Panc1 (cell line): ENCODE data around the gene CCDC15. TPM values are rescaled to one million over a fixed set of nuclear protein-coding genes. Genes with fewer than 3 reads are reported as not detected.

Experiments
- ATAC-seq: fragments of 200-7000 bp; cut with Tn5 transposase; 2 replicates; pipeline ENCODE4 v1.9.1; 2020; ENCODE audit warnings: mild to moderate bottlenecking, moderate library complexity
- BruUV-seq: library from RNA; stranded (reverse); fragments of 400-500 nt; replicated peaks from 2 replicates; lab custom pipeline; 2021; lab: Mats Ljungman, UMichigan
- CTCF ChIA-PET: fragments of 300-600 bp; sonication (Branson Sonifier 250); formaldehyde crosslinking; loops from one replicate; lab custom pipeline; 2022; ENCODE audit warnings: antibody characterized with exemption; lab: Charles Lee
- POLR2A ChIA-PET: fragments of 300-600 bp; sonication (Branson Sonifier 250); formaldehyde crosslinking; loops from one replicate; lab custom pipeline; 2022; ENCODE audit warnings: antibody characterized with exemption; lab: Charles Lee
- DNase-seq: peaks from one replicate; pipeline ENCODE4 v3.0.0-alpha.2; 2010; ENCODE audit warnings: low read depth, low spot score
- H3K27ac ChIP-seq: 2 replicates; pipeline ENCODE4 v1.5.1; 2011; ENCODE audit warnings: mild to moderate bottlenecking, low read length, inconsistent platforms
- H3K27me3 ChIP-seq: fragments of 200-500 bp; sonication (Bioruptor generic); 2 replicates; pipeline ENCODE4 v1.6.0; 2014; ENCODE audit warnings: low read length, inconsistent platforms; ENCODE audit not compliant: control insufficient read depth, insufficient read depth
- H3K36me3 ChIP-seq: fragments of 200-500 bp; sonication (Bioruptor generic); 2 replicates; pipeline ENCODE4 v1.5.1; 2014; ENCODE audit warnings: inconsistent platforms, mild to moderate bottlenecking, low read length, moderate library complexity; ENCODE audit not compliant: control insufficient read depth, insufficient read depth
- H3K4me1 ChIP-seq: 2 replicates; pipeline ENCODE4 v1.5.1; 2011; ENCODE audit warnings: inconsistent platforms, mild to moderate bottlenecking, low read length, moderate library complexity; ENCODE audit not compliant: control insufficient read depth, insufficient read depth
- H3K4me3 ChIP-seq, 2 experiments: 2 replicates each; pipeline ENCODE4 v1.5.1; 2011 to 2012; ENCODE audit warnings: low read depth in 2 of 2, low read length in 2 of 2, mild to moderate bottlenecking in 2 of 2, inconsistent platforms in 1 of 2, moderate library complexity in 1 of 2
- H3K9me3 ChIP-seq: fragments of 200-500 bp; sonication (Bioruptor generic); 2 replicates; pipeline ENCODE4 v1.5.1; 2014; ENCODE audit warnings: low read depth, mild to moderate bottlenecking, inconsistent platforms, low read length, moderate library complexity; ENCODE audit not compliant: control insufficient read depth, insufficient read depth
- CTCF ChIP-seq: fragments of 450-650 bp; IDR thresholded peaks from 2 replicates; pipeline ENCODE4 v1.5.1; 2017; ENCODE audit warnings: mild to moderate bottlenecking
- POLR2AphosphoS5 ChIP-seq: IDR thresholded peaks from 2 replicates; pipeline ENCODE4 v1.6.1; 2012; ENCODE audit warnings: mild to moderate bottlenecking, low read depth, low read length, moderate library complexity
- REST ChIP-seq, 2 experiments: IDR thresholded peaks; 2 replicates each; pipeline ENCODE4 v1.6.1; 2011 to 2012; ENCODE audit warnings: low read depth in 2 of 2, control low read depth in 1 of 2, low read length in 1 of 2, mild to moderate bottlenecking in 1 of 2, moderate library complexity in 1 of 2; ENCODE audit not compliant: insufficient read depth in 1 of 2
- SIN3A ChIP-seq: IDR thresholded peaks from 2 replicates; pipeline ENCODE4 v1.6.1; 2012; ENCODE audit warnings: low read depth, mild to moderate bottlenecking, low read length, moderate library complexity, borderline replicate concordance; ENCODE audit not compliant: insufficient read depth
- TCF7L2 ChIP-seq: IDR thresholded peaks from 2 replicates; pipeline ENCODE4 v1.6.1; 2011; ENCODE audit warnings: mild to moderate bottlenecking, low read depth, low read length, inconsistent platforms
- in situ Hi-C: cut with HindIII; loops from 2 replicates; pipeline ENCODE4 v1.10.0; 2016; ENCODE audit warnings: low sequenced_read_pairs, low pct_unique_long_range_greater_than_20kb
- intact Hi-C: fragments of 100-400 bp; cut with micrococcal nuclease; formaldehyde crosslinking; loops from one replicate; pipeline ENCODE4 v1.10.0; 2022; ENCODE audit not compliant: unreplicated experiment
- total RNA-seq: library from RNA; stranded (reverse); gene quantifications from one replicate; pipeline ENCODE4 v1.2.1, GENCODE V29; 2021; ENCODE audit not compliant: unreplicated experiment

Gene CCDC15
- total RNA-seq, 1 experiment from 2014 or later, result 2.8 TPM

GRCh38 chr11:125075900-125076317 is 121.9 kb downstream of the CCDC15 start:
- no peaks in the 10 kb centered on the region for H3K9me3 ChIP-seq
- POLR2A ChIA-PET, result interaction anchor here (0.6 kb wide), 1 partner anchor 691 kb away, joined by 3 read pairs; no protein-coding TSS in a partner anchor

DNA sequence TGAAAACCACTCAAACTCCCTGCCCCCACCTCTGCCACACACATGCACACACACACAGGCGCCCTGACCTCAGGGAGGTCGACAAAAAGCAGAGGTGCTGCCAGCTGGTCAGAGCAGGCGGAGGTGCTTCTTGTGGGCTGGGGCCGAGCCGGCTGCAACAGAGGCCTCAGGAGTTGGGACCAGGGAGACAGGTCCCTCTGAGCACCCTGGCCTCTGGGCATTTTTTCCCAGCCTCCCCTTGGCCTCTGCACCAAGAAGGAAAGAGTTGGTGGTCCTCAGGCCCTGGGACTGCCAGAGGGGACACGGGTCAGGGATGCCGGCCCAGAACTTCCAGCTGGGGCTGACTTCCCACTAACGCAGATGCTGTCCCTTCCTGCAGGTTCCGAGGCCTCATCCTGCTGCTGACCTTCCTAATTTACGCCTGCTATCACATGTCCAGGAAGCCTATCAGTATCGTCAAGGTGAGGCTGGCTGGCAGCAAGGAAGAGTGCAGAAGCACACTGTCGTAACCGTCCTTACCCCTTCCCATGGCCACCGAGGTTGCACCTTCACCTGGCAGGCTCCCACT is 122.5 kb downstream of the CCDC15 start:
- CTCF ChIA-PET, result no interaction called here
- no peak for ATAC-seq
- Histone ChIP-seq H3K4me1 (no peaks in the 10 kb centered on the region), H3K9me3 (no peaks in the 10 kb centered on the region), H3K4me3 (no peak overlapping the region), H3K36me3 (no peaks in the 10 kb centered on the region), H3K27me3 (no peaks in the 10 kb centered on the region), H3K27ac (no peak overlapping the region)
- BruUV-seq, result no TSS peak
- intact Hi-C loops, result no loop called here
- no peak for TF ChIP-seq POLR2AphosphoS5
- no peak for TF ChIP-seq TCF7L2
- TF ChIP-seq CTCF, result no peak
- no peak for TF ChIP-seq SIN3A
- DNase-seq, result no peak
- in situ Hi-C loops, result no loop called here
- POLR2A ChIA-PET, result no interaction called here

More at GRCh38 chr11:125075900-125076317, 121.9 kb downstream of the CCDC15 start:
- in situ Hi-C loops (no loop called here), intact Hi-C loops (no loop called here)
- CTCF ChIA-PET, result no interaction called here
- no peak; the same call in 1 of the 2 replicates for ATAC-seq
- Histone ChIP-seq H3K4me3 (no peak overlapping the region), H3K27me3 (no peaks in the 10 kb centered on the region), H3K27ac (no peak overlapping the region), H3K4me1 (no peaks in the 10 kb centered on the region), H3K36me3 (no peaks in the 10 kb centered on the region)
- TF ChIP-seq REST (IDR thresholded peaks at IDR 0.05; ENCODE audit: insufficient read depth in 1 of 2, low read depth in 2 of 2, low read length in 1 of 2) (no peak), SIN3A (no peak)
- DNase-seq, result no peak
- BruUV-seq, result no TSS peak

GRCh38 chr11:125078016-125078415 is 124.0 kb downstream of the CCDC15 start:
- in situ Hi-C loops (no loop called here), intact Hi-C loops (no loop called here)
- no peak overlapping the region for H3K4me3 ChIP-seq
- no peaks in the 10 kb centered on the region for H3K9me3 ChIP-seq
- no TSS peak for BruUV-seq
- no peaks in the 10 kb centered on the region for H3K27me3 ChIP-seq
- DNase-seq (no peak), ATAC-seq (no peak)
- TF ChIP-seq POLR2AphosphoS5, result no peak
- TF ChIP-seq SIN3A, result no peak
- TF ChIP-seq REST (IDR thresholded peaks at IDR 0.05; ENCODE audit: insufficient read depth in 1 of 2, low read depth in 2 of 2, low read length in 1 of 2), result no peak
- no peak for TF ChIP-seq TCF7L2
- TF ChIP-seq CTCF, result no peak
- ChIA-PET POLR2A (no interaction called here), CTCF (no interaction called here)
- H3K27ac ChIP-seq, result no peak overlapping the region
- H3K4me1 ChIP-seq, result no peaks in the 10 kb centered on the region
- H3K36me3 ChIP-seq, result no peaks in the 10 kb centered on the region
